NCI-H1105 treated with DMSO at 0.1 percent for 48 hours (cell line): ENCODE results near the gene KIF23.
A peak's percentile ranks its signal among the peaks of the same experiment; 100 is the strongest.

Experiments
- DNase-seq: peaks from one replicate; lab custom pipeline; 2025; lab: John Stamatoyannopoulos, UW

The KIF23 gene

GRCh38 chr15:69465253-69465652, 51.1 kb downstream of the KIF23 start:
- no peak for DNase-seq

GRCh38 chr15:69466733-69467132, 52.6 kb downstream of the KIF23 start:
- DNase-seq, result no peak

GRCh38 chr15:69467636-69468035, 53.5 kb downstream of the KIF23 start:
- DNase-seq, result no peak

- peak; percentile 99 for DNase-seq
These were observed 54.3 kb downstream of the KIF23 start for GRCh38 chr15:69468241-69469121.

- no peak for DNase-seq
These were observed 55.5 kb downstream of the KIF23 start for GRCh38 chr15:69469467-69470201.

GRCh38 chr15:69472046-69472445, 57.9 kb downstream of the KIF23 start:
- no peak for DNase-seq

- DNase-seq, result no peak
These were observed 58.4 kb downstream of the KIF23 start for GRCh38 chr15:69472562-69472961.

- no peak for DNase-seq
These were observed 60.1 kb downstream of the KIF23 start for GRCh38 chr15:69474291-69474690.

- no peak for DNase-seq
These were observed 60.8 kb downstream of the KIF23 start for GRCh38 chr15:69474846-69475455.

- peak; percentile 78 for DNase-seq
These were observed 61.7 kb downstream of the KIF23 start for GRCh38 chr15:69475769-69476358.

GRCh38 chr15:69476704-69477473, 62.7 kb downstream of the KIF23 start:
- no peak for DNase-seq

- DNase-seq, result peak; percentile 79
These were observed 64.2 kb downstream of the KIF23 start for GRCh38 chr15:69478259-69478781.

GRCh38 chr15:69479081-69479480, 64.9 kb downstream of the KIF23 start:
- no peak for DNase-seq

- no peak for DNase-seq
These were observed 65.8 kb downstream of the KIF23 start for GRCh38 chr15:69479971-69480370.

GRCh38 chr15:69480932-69481331, 66.8 kb downstream of the KIF23 start:
- no peak for DNase-seq

GRCh38 chr15:69482686-69483256, 68.6 kb downstream of the KIF23 start:
- DNase-seq, result no peak

- no peak for DNase-seq
These were observed 70.7 kb downstream of the KIF23 start for GRCh38 chr15:69484837-69485236.

- no peak for DNase-seq
These were observed 72.4 kb downstream of the KIF23 start for GRCh38 chr15:69486481-69487110.

- DNase-seq, result no peak
These were observed 75.0 kb downstream of the KIF23 start for GRCh38 chr15:69489073-69489571.

GRCh38 chr15:69490356-69491037, 76.3 kb downstream of the KIF23 start:
- no peak for DNase-seq
